8988T (cell line): ENCODE measurements around the gene AIMP2.
"Not testable (repeated sequence)": the region's sequence is repeated elsewhere in the genome, so short reads cannot be mapped to it uniquely, and the experiment has no call there.

Experiments
- DNase-seq: peaks from one replicate; pipeline ENCODE4 v3.0.0; 2011

AIMP2 gene

DNA sequence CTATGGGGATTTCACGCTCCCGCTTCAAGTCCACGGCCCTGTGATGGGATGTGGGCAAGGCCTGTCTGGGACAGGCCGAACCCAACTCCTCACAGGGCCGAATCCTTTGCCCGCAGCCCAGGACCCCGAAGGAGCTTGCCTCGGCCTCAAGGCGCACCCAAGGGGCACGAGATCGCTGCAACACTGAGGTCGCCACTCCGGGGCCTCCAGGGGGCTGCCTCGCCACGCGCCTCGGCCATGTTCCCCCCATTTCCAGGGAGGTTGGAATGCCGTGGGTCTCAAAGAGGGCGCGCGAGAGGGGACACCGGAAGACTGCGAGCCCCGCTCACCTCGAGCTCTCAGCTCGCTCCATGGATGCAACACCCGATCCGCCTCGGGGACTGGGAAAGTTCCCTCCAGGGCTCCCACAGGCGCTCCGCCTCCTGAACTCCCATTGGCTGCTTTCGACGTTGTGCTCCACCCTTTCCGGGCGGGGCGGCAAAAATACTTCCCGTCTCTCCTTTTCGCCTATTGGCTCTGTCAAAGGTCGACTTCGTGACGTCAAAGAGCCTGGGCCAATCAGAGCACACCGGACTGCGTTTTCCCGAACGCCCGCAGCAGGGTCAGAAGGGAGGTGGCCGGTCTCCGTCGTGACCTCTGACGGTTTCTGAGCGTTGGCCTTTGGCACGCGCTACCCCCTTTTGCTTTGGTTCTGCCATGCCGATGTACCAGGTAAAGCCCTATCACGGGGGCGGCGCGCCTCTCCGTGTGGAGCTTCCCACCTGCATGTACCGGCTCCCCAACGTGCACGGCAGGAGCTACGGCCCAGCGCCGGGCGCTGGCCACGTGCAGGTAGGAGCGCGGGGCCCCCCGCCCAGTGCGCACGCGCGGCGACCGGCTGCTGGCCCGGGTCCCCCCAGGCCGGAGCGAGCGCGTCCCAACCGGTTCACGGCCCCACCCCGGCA lies at the start of gene AIMP2, which contains the start of gene PMS2:
Gene AIMP2, plus strand, starts transcription at position 605 of the 944 bp plus-strand sequence. Its CDS starts 92 bp downstream, at position 697.
Gene PMS2, minus strand, starts transcription at position 382 of the 944 bp plus-strand sequence. Its CDS starts 30 bp downstream, at position 352.
- DNase-seq: peak; percentile 77

DNA sequence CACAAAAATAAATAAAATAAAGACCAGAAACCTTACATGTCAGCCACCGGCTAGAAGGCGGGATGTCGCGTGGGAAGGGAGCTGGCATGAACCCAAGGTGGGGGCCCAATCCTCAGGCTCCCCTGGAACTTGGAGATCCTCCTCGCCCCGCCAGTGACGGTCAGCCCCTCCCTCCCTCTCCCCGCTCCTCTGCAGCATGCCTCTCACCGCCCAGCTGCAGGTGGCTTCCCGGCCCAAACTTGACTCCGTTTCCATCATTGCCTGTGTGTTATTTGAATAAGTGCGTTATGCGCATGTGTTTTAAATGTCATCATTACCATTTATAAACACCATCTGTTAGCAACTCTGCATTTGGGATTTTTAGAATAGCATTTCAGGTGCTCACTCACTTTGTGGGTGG lies 45.9 kb upstream of the AIMP2 start:
- not testable (repeated sequence) for DNase-seq

DNA sequence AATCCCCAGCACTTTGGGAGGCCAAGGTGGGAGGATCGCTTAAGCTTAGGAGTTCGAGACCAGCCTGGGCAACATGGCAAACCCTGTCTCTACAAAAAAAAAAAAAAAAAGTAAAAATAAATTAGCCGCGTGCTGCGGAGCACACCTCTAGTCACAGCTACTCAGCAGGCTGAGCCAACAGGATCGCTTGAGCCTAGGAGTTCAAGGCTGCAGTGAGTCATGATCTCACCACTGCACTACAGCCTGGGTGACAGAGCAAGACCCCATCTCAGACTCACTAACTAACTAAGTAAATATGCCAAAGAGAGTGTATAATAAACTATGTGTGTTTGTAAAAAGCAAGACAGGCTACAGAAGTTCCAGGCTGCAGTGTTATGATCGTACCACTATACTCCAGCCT lies 45.3 kb upstream of the AIMP2 start:
- not testable (repeated sequence) for DNase-seq

DNA sequence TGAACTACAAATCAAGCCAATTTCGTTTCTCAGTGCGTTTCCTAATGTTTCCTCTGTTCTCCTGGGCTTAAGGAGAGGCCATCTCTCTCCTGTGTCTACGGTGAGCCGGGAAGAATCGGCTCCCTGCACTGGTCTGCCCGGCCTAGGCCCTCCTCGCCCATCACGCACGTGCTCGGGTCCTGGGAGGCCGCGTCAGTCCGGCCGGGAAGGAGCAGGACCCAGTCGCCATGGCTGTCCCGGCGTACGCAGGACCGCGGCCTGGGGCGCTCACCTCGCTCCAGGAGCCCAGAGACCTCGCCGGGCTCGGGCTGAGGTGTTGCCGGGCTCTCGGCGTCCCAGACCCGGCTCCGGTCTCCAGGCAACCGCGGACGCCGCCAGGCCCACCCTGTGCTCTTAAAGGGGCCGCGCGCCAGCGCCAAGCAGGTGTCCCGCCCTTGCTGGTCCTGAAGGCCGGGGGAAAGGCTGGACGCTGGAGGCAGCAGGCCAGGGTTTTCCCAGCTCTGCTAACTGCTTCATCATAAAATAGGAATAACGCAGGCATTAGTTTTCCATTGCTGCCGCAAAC lies 38.6 kb upstream of the AIMP2 start, which contains the start of gene RSPH10B:
Gene RSPH10B, minus strand, starts transcription at position 343 of the 565 bp plus-strand sequence. CDS start 3,573 bp downstream, outside the sequence.
- not testable (repeated sequence) for DNase-seq

DNA sequence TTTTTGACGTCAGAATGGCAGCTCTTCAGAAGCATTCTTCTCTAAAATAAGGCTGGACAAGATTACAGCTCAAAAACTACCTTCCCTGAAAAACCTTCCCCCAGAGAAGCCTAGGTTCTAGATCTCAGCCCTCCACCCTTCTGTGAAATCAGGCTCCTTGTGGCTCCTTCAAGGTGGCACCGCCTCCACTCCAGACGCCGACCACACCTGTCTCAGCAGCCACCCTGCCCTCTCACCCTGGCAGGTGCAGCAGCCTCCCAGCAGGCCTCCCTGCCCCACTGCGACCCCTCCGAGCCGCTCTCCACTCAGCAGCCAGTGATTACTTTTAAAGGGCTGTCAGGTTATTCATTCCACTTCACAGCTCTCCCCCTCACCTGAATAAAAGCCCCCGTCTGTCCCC lies 35.5 kb upstream of the AIMP2 start:
- not testable (repeated sequence) for DNase-seq

DNA sequence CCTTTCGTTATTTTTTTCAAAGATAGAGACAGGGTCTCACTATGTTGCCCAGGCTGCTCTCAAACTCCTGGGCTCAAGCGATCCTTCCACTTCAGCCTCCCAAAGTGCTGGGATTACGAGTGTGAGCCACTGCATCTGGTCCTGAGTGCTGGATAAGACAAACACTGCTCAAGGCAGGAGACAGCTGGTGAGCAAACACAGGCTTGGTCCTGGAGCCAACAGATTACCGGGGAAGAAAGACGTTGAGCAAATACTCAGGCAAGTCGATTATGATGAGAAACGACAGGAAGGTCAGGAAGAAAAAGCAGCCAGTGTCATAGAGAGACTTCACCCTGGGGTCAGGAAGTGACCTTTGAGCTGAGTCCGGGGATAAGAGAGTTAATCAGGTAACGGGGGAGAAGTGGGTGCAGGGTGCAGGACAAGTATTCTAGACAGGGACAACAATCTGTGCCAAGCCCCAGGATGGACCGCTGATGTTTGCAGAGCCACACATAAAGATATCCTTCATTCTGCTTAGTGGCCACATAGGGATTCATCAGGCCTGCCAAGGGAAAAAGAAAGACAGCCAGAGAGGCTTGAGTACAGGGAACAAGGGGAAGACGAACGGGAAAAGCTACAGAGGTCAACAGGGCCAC lies 29.3 kb upstream of the AIMP2 start:
- not testable (repeated sequence) for DNase-seq

DNA sequence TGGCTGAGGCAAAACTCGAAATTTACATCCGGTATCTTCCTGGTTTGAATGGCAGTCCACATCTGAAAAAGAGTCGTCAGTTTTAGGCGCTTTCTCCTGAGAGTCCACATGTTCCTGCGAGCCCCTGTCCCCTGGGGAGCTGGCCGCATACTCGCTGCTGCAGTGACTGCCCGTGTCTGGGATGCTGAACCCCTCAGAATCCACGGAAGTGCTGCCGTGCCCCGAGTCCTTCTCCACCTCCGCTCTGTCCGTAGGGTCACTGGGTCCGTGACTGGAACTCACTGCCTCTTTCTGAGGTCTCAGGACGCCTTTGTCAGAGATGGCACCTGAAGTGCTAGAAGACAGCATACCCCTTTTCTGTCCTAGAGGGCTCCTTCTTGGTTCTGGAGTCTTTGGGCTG lies 22.0 kb upstream of the AIMP2 start:
- not testable (repeated sequence) for DNase-seq

DNA sequence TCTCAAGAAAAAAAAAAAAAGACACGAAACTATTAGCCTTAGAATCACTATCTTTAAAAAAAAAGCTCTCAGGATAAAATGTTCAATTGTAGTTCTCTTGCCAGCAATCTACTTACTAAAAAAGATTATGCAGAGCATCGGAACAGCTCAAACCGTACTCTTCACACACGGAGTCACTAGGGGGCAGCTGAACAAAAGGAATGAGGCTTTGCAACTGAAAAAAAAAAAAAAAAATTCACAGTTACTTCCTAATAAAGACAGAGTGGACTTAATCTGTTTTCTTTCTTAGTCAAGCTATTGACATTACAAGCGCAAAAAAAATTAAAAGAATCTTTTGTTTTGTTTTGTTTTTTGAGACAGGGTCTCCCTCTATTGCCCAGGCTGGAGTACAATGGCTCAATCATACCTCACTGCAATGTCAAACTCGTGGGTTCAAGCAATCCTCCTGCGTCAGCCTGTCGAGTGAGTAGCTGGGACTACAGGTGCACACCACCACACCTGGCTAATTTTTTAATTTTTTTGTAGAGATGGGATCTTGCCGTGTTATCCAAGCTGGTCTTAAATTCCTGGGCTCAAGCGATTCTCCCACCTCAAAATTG lies 11.8 kb upstream of the AIMP2 start:
- DNase-seq: no peak

DNA sequence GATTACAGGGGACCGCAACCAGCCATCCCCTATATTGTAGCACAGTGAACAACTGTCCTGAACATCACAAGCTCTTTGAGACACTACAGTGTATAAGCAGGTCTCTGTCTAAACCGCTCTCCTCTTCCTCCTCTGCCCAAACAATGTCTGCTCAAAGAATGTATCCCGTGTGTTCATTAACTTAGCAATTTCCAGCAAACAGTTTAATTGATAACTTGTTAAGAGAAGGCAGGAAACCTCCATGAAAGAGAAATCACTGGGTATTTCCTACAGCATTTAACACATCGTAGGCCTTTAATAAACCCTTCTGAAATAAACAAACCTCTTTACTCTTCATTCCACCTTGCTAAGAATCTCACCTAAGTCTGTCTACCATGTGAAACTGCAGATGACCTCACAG lies 1.7 kb upstream of the AIMP2 start:
- no peak for DNase-seq

DNA sequence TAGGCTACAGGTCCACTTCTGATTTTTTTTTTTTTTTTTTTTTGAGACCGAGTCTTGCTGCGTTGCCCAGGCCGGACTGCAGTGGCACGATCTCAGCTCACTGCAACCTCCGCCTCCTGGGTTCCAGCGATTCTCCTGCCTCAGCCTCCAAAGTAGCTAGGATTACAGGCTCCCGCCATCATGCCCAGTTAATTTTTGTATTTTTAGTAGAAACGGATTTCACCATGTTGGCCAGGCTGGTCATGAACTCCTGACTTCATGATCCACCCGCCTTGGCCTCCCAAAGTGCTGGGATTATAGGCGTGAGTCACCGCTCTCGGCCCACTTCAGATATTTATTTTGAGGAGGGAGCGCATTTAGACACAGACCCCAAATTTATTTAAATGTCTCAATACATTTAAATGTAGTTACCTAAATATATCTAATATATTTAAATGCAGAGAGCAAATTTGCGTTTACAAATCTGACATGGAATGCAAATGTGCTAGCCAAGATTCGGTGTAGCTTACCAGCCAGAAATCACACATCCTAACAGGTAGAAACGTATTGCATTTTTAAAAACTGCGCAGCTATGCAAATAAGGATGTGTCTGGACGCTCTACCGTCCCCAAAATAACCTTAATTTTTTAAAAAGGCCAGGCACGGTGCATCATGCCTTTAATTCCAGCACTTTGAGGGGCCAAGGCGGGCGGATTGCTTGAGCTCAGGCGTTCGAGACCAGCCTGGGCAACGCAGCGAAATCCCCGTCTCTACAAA lies 1.1 kb upstream of the AIMP2 start:
- not testable (repeated sequence) for DNase-seq

DNA sequence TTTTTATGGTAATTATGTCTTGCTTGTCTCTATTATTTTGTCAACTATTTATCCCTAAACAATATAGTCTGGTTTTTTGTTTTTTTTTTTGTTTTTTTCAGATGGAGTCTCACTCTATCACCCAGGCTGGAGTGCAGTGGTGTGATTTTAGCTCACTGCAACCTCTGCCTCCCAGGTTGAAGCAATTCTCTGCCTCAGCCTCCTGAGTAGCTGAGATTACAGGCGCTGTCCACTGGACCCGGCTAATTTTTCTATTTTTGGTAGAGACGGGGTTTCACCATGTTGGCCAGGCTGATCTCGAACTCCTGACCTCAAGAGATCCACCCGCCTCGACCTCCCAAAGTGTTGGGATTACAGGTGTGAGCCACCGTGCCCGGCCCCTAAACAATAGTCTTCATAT lies 1.3 kb downstream of the AIMP2 start:
- DNase-seq: not testable (repeated sequence)

DNA sequence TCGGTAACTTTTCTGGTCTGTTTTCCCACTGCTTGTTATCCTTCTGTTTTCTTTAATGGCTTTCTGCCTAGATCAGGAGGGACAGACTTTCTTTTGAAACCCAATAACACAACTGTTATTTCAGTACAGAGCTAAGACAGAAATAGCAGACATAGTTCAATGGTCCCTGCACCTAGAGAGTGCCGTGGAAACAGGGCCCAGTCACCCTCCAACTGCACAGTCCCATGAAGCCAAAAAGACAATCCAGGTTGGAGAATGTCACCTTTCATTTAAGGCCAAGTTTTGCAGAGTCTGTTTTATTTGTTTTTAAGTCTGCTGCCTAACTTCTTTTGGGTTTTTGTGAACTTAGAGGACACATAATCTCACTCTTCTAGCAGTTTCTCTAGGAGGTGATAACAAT lies 2.5 kb downstream of the AIMP2 start:
- DNase-seq: no peak

DNA sequence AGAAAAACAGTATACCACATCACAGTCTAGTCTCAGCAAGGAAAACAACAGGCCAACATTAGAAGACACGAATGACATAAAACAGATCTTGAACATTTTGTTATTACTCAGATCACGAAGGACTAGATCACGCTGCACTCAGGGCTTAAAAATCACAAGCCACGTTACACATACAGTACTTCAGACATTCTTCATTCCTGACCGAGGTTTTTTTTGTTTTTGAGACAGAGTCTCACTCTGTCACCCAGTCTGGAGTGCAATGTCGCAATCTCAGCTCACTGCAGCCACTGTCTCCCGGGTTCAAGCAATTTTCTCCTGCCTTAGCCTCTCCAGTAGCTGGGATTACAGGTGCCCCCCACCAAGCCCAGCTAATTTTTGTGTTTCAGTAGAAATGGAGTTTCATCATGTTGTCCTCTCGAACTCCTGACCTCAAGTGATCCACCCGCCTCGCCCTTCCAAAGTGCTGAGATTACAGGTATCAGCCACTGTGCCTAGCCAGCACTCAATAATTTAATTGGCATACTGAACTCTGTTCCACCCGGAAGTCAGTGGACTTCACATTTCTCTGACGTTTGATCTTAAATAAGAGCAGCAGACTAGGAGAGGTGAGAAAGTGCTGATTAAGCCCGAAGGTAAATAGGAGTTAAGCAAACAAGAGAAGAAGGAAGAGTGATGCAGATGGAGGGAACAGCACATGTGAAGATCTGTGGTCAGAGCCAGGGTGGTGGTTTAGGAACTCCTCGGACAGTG lies 3.5 kb downstream of the AIMP2 start:
- no peak for DNase-seq

DNA sequence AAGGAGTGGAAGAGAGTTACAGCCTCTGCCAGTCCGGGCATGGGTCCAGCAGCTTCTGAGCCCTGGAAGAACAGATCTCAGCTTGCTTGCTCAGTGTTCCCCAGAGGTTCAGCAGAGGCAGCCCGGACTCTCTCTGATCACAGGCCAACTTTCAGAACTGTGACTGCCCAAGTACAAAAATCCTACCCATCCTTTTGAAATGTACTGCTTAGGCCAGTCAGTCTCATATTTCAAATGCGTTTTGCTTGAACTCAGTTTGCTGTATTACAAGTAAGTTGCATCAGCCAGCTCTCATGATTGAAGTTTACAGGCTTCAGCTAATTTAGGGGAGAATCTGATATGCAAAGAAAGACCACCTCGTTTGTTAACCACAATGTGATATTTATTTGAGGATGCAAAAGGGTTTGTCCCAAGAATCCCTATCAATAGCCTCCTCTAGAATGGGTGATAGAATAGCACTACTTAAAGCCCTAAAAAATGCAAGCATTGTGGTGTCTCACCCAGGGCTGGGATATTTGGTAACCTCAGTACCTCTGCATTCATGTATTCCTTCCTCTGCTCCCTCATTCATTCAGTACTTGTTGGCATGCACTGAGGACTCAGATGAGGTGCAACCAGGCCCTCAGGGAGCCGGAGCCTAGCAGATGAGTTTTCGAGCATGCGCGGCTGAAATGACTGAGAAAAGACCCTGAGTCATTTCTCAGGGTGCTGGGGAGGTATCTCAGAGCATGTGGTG lies 7.0 kb downstream of the AIMP2 start:
- no peak for DNase-seq

DNA sequence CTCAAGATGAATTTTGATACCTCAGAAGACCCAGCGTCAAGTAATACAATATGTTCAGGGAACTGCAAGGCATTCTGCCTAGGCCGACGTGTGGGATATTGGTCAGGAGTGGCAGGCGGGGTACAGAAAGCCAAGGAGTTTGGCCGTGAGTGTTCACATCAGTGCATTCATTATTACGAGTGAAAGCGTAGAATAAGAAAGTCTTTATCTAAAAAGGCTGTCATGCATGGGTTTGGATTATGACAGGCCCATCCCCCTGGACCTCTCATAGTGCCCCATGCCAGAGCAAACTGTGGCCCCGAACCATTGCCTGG lies 7.5 kb downstream of the AIMP2 start:
- no peak for DNase-seq

DNA sequence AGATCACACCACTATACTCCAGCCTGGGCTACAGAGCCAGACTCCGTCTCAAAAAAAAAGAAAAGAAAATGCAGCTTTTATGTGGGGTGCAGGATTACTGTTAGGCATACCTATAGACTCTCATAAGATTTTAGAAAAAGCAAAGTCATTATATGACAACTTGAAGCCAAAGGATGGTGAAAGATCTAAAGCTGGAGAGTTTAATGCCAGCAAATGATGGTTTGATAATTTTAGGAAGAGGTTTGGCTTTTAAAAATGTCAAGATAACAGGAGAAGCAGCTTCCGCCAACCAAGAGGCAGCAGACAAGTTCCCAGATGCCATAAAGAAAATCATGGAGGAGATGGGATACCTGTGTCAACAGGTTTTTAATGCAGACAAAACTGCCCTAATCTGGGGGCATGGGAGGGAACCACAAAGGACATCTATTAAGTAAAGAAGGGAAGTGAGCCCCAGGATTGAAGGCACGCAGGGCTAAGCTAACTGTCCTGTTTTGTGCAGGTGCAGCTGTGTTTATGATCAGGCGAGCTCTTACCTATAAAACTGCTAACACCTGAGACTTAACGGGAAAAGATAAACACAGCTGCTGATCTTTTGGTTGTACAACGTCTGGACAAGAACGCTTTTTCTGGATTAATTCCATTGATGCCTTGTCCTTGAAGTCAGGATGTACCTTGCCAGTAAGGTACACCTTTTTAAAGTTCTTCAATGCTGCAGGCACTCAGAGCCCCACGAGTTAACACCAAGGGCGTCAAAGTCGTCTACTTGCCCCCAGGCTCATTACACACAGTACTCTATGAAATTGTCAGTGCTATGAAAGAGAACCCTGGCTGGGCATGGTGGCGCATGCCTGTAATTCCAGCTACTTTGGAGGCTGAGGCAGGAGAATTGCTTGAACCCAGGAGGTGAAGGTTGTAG lies 11.6 kb downstream of the AIMP2 start:
- no peak for DNase-seq

DNA sequence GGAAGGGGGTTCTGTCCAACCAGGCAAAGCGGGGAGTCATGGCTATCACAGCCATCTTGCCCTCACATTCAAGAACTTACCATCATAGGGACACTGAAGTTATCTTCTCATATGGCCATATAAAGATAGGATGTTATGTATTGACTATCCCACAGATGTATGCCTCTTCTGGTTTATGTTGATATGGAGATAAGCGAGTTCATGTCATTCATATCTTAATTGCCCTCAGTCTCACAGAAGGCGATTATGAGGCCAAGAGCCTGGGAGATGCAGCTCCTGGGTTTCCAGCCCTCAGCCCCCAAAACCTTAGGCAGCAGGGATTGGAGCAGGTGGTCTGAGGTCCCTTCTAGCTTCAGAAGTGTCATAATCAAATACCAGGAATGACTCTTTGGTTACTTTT lies 13.6 kb downstream of the AIMP2 start:
- no peak for DNase-seq

DNA sequence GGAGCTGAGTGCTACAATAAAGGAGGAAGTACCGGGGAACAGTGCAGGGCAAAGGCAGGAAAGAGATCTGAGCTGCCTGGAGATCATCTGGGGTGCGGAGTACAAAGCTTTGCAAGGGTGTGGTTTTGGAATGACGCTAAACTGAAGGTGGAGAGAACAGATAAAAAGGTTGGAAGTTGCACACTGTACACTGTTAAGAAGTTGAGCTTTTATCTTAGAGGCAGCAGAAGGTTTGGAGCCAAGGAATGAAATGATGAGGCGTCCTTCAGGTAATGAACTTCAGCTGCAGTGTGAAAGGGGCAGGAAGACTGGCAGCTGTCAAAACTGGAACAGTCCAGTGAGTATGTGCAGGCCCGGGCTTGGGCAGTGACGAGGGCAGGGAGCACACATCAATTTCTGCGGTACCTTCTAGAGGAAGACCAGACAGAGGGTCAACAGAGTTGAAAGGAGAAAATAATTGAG lies 14.9 kb downstream of the AIMP2 start:
- DNase-seq: no peak

DNA sequence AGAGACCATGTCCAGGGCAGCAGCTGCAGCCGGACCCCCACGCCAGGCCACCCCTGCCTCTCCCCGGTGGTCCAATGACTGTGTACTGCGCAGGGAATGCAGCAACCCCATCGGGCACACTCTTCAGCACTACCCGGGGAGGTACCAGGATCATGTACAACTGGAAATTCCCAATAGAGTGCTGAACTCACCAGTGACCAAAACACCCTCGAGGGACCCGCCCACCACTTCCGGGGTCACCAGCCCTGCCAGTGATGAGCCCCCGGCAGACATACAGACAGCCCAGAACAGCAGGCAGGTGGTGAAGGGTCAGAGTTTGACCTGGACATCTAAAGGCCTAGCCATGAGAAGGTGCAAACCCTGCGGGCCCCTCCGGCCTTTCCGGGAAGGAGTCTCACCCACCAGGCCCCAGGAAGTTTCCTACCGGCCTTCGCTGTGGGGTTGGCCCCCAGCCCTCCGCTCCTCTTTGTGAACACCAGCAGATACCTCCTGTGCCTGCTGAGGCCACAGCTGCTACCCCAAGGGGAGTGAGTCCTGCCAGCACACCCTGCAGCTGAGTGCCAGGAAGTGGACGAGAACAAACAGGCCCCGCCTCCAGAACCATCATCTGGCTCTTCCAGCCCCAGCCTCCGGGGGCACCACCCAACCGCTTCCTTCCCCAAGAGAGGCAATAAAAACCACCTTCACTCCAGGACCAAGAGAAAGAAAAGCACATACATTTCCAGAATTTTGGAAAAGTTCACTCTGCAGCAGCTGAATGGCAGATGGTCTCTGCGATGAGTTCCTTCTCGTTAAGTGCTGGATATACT lies 17.1 kb downstream of the AIMP2 start:
- DNase-seq: peak; percentile 65
